ENCODE data around the gene CORO1A.
"Not testable (repeated sequence)": the region's sequence is repeated elsewhere in the genome, so short reads cannot be mapped to it uniquely, and the experiment has no call there.

Gene CORO1A

GRCh38 chr16:30184891-30185682 lies 1.7 kb downstream of the CORO1A start:
- no peak for DNase-seq

GRCh38 chr16:30185683-30186421 lies 2.5 kb downstream of the CORO1A start:
- TF ChIP-seq GATA1 (IDR thresholded peaks at IDR 0.05; ENCODE audit: low read depth, low read length) (no peak), POLR2A (IDR thresholded peaks at IDR 0.05; ENCODE audit: low read length) (no peak)
- no peak for DNase-seq

More at GRCh38 chr16:30184891-30185682, 1.7 kb downstream of the CORO1A start:
- TF ChIP-seq GATA1 (IDR thresholded peaks at IDR 0.05; ENCODE audit: low read depth, low read length) (no peak), POLR2A (IDR thresholded peaks at IDR 0.05; ENCODE audit: low read length) (no peak)

- no peak for DNase-seq
- TF ChIP-seq GATA1 (IDR thresholded peaks at IDR 0.05; ENCODE audit: low read depth, low read length) (no peak), POLR2A (IDR thresholded peaks at IDR 0.05; ENCODE audit: low read length) (peak; percentile 30)
Measured at GRCh38 chr16:30186444-30186781, 3.0 kb downstream of the CORO1A start.

GRCh38 chr16:30186782-30187555 lies 3.6 kb downstream of the CORO1A start:
- DNase-seq, result peak; percentile 72 to 84
- TF ChIP-seq POLR2A (IDR thresholded peaks at IDR 0.05; ENCODE audit: low read length) (no peak), GATA1 (IDR thresholded peaks at IDR 0.05; ENCODE audit: low read depth, low read length) (no peak)

GRCh38 chr16:30187556-30187865 lies 4.1 kb downstream of the CORO1A start:
- no peak for DNase-seq
- no peak for TF ChIP-seq GATA1 (IDR thresholded peaks at IDR 0.05; ENCODE audit: low read depth, low read length)
- no peak for TF ChIP-seq POLR2A (IDR thresholded peaks at IDR 0.05; ENCODE audit: low read length)

- TF ChIP-seq GATA1 (IDR thresholded peaks at IDR 0.05; ENCODE audit: low read depth, low read length), result no peak
- no peak for TF ChIP-seq POLR2A (IDR thresholded peaks at IDR 0.05; ENCODE audit: low read length)
- DNase-seq, result no peak
Measured at GRCh38 chr16:30187971-30188561, 4.7 kb downstream of the CORO1A start.

- DNase-seq, result not testable (repeated sequence)
Measured at GRCh38 chr16:30191158-30191557, 7.8 kb downstream of the CORO1A start.

GRCh38 chr16:30193098-30193497 lies 9.7 kb downstream of the CORO1A start:
- not testable (repeated sequence) for DNase-seq

GRCh38 chr16:30193615-30194014 lies 10.2 kb downstream of the CORO1A start, which contains the start of the genes BOLA2B and SLX1A:
BOLA2B (minus strand) TSS chr16:30193666; CDS start chr16:30193595, 71 bp downstream.
SLX1A (plus strand) TSS chr16:30193875; CDS start chr16:30194085, 210 bp downstream.
- DNase-seq, result not testable (repeated sequence)

- DNase-seq, result not testable (repeated sequence)
Measured at GRCh38 chr16:30194172-30194925, 10.9 kb downstream of the CORO1A start.

GRCh38 chr16:30197001-30197400 lies 13.6 kb downstream of the CORO1A start:
- DNase-seq, result not testable (repeated sequence)

GRCh38 chr16:30199049-30199448 lies 15.6 kb downstream of the CORO1A start, which contains the start of gene SULT1A3:
SULT1A3 (plus strand) TSS chr16:30199255; CDS start chr16:30200729, 1,474 bp downstream.
- DNase-seq, result not testable (repeated sequence)

- not testable (repeated sequence) for DNase-seq
Measured at GRCh38 chr16:30199608-30200343, 16.4 kb downstream of the CORO1A start.

GRCh38 chr16:30205541-30206236 lies 22.3 kb downstream of the CORO1A start:
- not testable (repeated sequence) for DNase-seq

- DNase-seq, result not testable (repeated sequence)
Measured at GRCh38 chr16:30206252-30206651, 22.9 kb downstream of the CORO1A start.

- not testable (repeated sequence) for DNase-seq
Measured at GRCh38 chr16:30207063-30207704, 23.8 kb downstream of the CORO1A start.

- DNase-seq, result not testable (repeated sequence)
Measured at GRCh38 chr16:30209032-30209431, 25.6 kb downstream of the CORO1A start.

- DNase-seq, result not testable (repeated sequence)
Measured at GRCh38 chr16:30211414-30211813, 28.0 kb downstream of the CORO1A start.
